Loucy (cell line): ENCODE results near the gene RARRES1.

Experiments used
- EZH2phosphoT487 ChIP-seq: fragments of 200-600 bp; IDR thresholded peaks from 2 replicates; pipeline ENCODE4 v1.6.1; 2018; ENCODE audit warnings: antibody characterized with exemption, mild to moderate bottlenecking, moderate library complexity, borderline replicate concordance
- TF ChIP-seq, protein P1 (sequence below): fragments of 200-600 bp; sonication (generic); conservative IDR thresholded peaks from 2 replicates; pipeline ENCODE4 v1.5.1; 2014; ENCODE audit warnings: mild to moderate bottlenecking, antibody characterized with exemption, low read length

DNA sequence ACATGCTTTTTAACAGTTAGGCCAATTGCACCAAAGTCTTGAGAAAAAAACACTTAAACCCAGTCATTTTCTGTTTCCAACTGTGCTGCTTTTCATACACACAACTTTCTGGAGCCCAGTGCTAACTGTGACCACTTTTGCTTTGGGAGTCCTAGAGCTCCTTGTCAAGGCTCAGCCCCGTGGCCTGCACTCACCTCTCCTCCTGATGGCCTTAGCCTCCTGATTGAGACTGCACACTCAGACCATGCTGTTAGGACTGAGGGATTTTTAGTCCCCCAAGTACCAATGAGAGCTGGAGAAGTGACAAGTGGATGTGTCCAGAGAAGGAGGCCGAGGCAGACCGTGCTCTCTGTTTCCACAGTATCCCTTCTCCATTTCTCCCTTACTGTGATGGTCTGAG lies 15.2 kb upstream of the RARRES1 start:
- TF ChIP-seq, protein P1, sequence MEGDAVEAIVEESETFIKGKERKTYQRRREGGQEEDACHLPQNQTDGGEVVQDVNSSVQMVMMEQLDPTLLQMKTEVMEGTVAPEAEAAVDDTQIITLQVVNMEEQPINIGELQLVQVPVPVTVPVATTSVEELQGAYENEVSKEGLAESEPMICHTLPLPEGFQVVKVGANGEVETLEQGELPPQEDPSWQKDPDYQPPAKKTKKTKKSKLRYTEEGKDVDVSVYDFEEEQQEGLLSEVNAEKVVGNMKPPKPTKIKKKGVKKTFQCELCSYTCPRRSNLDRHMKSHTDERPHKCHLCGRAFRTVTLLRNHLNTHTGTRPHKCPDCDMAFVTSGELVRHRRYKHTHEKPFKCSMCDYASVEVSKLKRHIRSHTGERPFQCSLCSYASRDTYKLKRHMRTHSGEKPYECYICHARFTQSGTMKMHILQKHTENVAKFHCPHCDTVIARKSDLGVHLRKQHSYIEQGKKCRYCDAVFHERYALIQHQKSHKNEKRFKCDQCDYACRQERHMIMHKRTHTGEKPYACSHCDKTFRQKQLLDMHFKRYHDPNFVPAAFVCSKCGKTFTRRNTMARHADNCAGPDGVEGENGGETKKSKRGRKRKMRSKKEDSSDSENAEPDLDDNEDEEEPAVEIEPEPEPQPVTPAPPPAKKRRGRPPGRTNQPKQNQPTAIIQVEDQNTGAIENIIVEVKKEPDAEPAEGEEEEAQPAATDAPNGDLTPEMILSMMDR, result no peak
- no peak for TF ChIP-seq EZH2phosphoT487
